AG09319 (cell line): ENCODE data around the gene MFNG.

Experiments used
- DNase-seq: peaks from one replicate; pipeline ENCODE4 v3.0.0-alpha.2; 2010; ENCODE audit warnings: low read depth; ENCODE audit errors: extremely low read depth
- CTCF ChIP-seq: IDR thresholded peaks from 2 replicates; pipeline ENCODE4 v1.5.1; 2011; ENCODE audit warnings: low read depth, mild to moderate bottlenecking, inconsistent platforms, low read length, moderate library complexity

The MFNG gene

GRCh38 chr22:37498289-37498909 lies 12.2 kb upstream of the MFNG start:
- no peak for DNase-seq
- TF ChIP-seq CTCF: no peak; the same call in none of the 2 replicates

- TF ChIP-seq CTCF: no peak
- peak; percentile 57 for DNase-seq
Measured at GRCh38 chr22:37497062-37497599, 10.9 kb upstream of the MFNG start.

GRCh38 chr22:37496651-37497050 lies 10.5 kb upstream of the MFNG start:
- DNase-seq: peak; percentile 14

GRCh38 chr22:37493979-37494378 lies 7.8 kb upstream of the MFNG start:
- no peak for TF ChIP-seq CTCF
- DNase-seq: no peak

More at GRCh38 chr22:37496651-37497050, 10.5 kb upstream of the MFNG start:
- TF ChIP-seq CTCF: no peak

- DNase-seq: peak; percentile 12
- peak; percentile 55 for TF ChIP-seq CTCF
Measured at GRCh38 chr22:37492428-37493344, 6.5 kb upstream of the MFNG start.

- no peak for DNase-seq
- no peak for TF ChIP-seq CTCF
Measured at GRCh38 chr22:37491559-37492427, 5.6 kb upstream of the MFNG start.
